ENCODE data around the gene SACS.

The SACS gene

GRCh38 chr13:23437916-23438315, 4.4 kb upstream of the SACS start:
- peaks cover 19% of the 10 kb centered on the region for H3K4me1 ChIP-seq (ENCODE audit: control insufficient read depth, insufficient read depth, low read length)
- H3K36me3 ChIP-seq (ENCODE audit: control insufficient read depth, insufficient read depth, low read length), result no peaks in the 10 kb centered on the region
- no peaks in the 10 kb centered on the region for H3K9me3 ChIP-seq (ENCODE audit: control insufficient read depth, insufficient read depth, low read depth, low read length)
- no peak overlapping the region for H3K27ac ChIP-seq (ENCODE audit: low read depth, low read length)
- no peaks in the 10 kb centered on the region for H3K27me3 ChIP-seq (ENCODE audit: control insufficient read depth, insufficient read depth, low read length)
- H3K9ac ChIP-seq (ENCODE audit: low read length), result no peak overlapping the region
- no peak overlapping the region for H3K4me3 ChIP-seq (ENCODE audit: low read depth, low read length)

- no peak overlapping the region for H3K27ac ChIP-seq (ENCODE audit: low read depth, low read length)
- no peak overlapping the region for H3K9ac ChIP-seq (ENCODE audit: low read length)
- H3K27me3 ChIP-seq (ENCODE audit: control insufficient read depth, insufficient read depth, low read length), result peaks cover 6% of the 10 kb centered on the region; the same call in 1 of the 2 replicates
- no peak overlapping the region for H3K4me3 ChIP-seq (ENCODE audit: low read depth, low read length)
- peaks cover 30% of the 10 kb centered on the region for H3K4me1 ChIP-seq (ENCODE audit: control insufficient read depth, insufficient read depth, low read length)
- no peaks in the 10 kb centered on the region for H3K9me3 ChIP-seq (ENCODE audit: control insufficient read depth, insufficient read depth, low read depth, low read length)
- no peaks in the 10 kb centered on the region for H3K36me3 ChIP-seq (ENCODE audit: control insufficient read depth, insufficient read depth, low read length)
Measured at GRCh38 chr13:23436680-23437079, 3.2 kb upstream of the SACS start.

GRCh38 chr13:23434491-23434890, 989 bp upstream of the SACS start:
- peaks cover 6% of the 10 kb centered on the region; the same call in 1 of the 2 replicates for H3K27me3 ChIP-seq (ENCODE audit: control insufficient read depth, insufficient read depth, low read length)
- no peak overlapping the region for H3K27ac ChIP-seq (ENCODE audit: low read depth, low read length)
- peaks cover 23% of the 10 kb centered on the region for H3K4me1 ChIP-seq (ENCODE audit: control insufficient read depth, insufficient read depth, low read length)
- H3K9ac ChIP-seq (ENCODE audit: low read length), result no peak overlapping the region
- no peak overlapping the region for H3K4me3 ChIP-seq (ENCODE audit: low read depth, low read length)
- H3K9me3 ChIP-seq (ENCODE audit: control insufficient read depth, insufficient read depth, low read depth, low read length), result no peaks in the 10 kb centered on the region
- H3K36me3 ChIP-seq (ENCODE audit: control insufficient read depth, insufficient read depth, low read length), result no peaks in the 10 kb centered on the region

- H3K36me3 ChIP-seq (ENCODE audit: control insufficient read depth, insufficient read depth, low read length), result no peaks in the 10 kb centered on the region
Measured at GRCh38 chr13:23432626-23433025, 876 bp downstream of the SACS start.

GRCh38 chr13:23430664-23431063, 2.8 kb downstream of the SACS start:
- Histone ChIP-seq H3K4me1 (ENCODE audit: control insufficient read depth, insufficient read depth, low read length) (peaks cover 29% of the 10 kb centered on the region), H3K27ac (ENCODE audit: low read depth, low read length) (no peak overlapping the region), H3K9me3 (ENCODE audit: control insufficient read depth, insufficient read depth, low read depth, low read length) (no peaks in the 10 kb centered on the region), H3K4me3 (ENCODE audit: low read depth, low read length) (no peak overlapping the region), H3K27me3 (ENCODE audit: control insufficient read depth, insufficient read depth, low read length) (peaks cover 6% of the 10 kb centered on the region; the same call in 1 of the 2 replicates), H3K36me3 (ENCODE audit: control insufficient read depth, insufficient read depth, low read length) (no peaks in the 10 kb centered on the region), H3K9ac (ENCODE audit: low read length) (no peak overlapping the region)

More at GRCh38 chr13:23432626-23433025, 876 bp downstream of the SACS start:
- Histone ChIP-seq H3K4me3 (ENCODE audit: low read depth, low read length) (peak overlapping the region; percentile 93), H3K4me1 (ENCODE audit: control insufficient read depth, insufficient read depth, low read length) (peaks cover 24% of the 10 kb centered on the region), H3K27ac (ENCODE audit: low read depth, low read length) (no peak overlapping the region), H3K9me3 (ENCODE audit: control insufficient read depth, insufficient read depth, low read depth, low read length) (no peaks in the 10 kb centered on the region), H3K27me3 (ENCODE audit: control insufficient read depth, insufficient read depth, low read length) (peaks cover 6% of the 10 kb centered on the region; the same call in 1 of the 2 replicates), H3K9ac (ENCODE audit: low read length) (no peak overlapping the region)

GRCh38 chr13:23427881-23428528, 5.5 kb downstream of the SACS start:
- H3K9me3 ChIP-seq (ENCODE audit: control insufficient read depth, insufficient read depth, low read depth, low read length), result no peaks in the 10 kb centered on the region
- peaks cover 7% of the 10 kb centered on the region; the same call in 1 of the 2 replicates for H3K36me3 ChIP-seq (ENCODE audit: control insufficient read depth, insufficient read depth, low read length)
- peaks cover 20% of the 10 kb centered on the region for H3K4me1 ChIP-seq (ENCODE audit: control insufficient read depth, insufficient read depth, low read length)
- no peak overlapping the region for H3K9ac ChIP-seq (ENCODE audit: low read length)
- no peak overlapping the region for H3K27ac ChIP-seq (ENCODE audit: low read depth, low read length)
- peaks cover 6% of the 10 kb centered on the region; the same call in 1 of the 2 replicates for H3K27me3 ChIP-seq (ENCODE audit: control insufficient read depth, insufficient read depth, low read length)
- no peak overlapping the region for H3K4me3 ChIP-seq (ENCODE audit: low read depth, low read length)

- peaks cover 7% of the 10 kb centered on the region; the same call in 1 of the 2 replicates for H3K36me3 ChIP-seq (ENCODE audit: control insufficient read depth, insufficient read depth, low read length)
- H3K9ac ChIP-seq (ENCODE audit: low read length), result no peak overlapping the region
- H3K4me3 ChIP-seq (ENCODE audit: low read depth, low read length), result no peak overlapping the region
- H3K4me1 ChIP-seq (ENCODE audit: control insufficient read depth, insufficient read depth, low read length), result peaks cover 16% of the 10 kb centered on the region
- no peak overlapping the region for H3K27ac ChIP-seq (ENCODE audit: low read depth, low read length)
- peaks cover 6% of the 10 kb centered on the region; the same call in 1 of the 2 replicates for H3K27me3 ChIP-seq (ENCODE audit: control insufficient read depth, insufficient read depth, low read length)
- no peaks in the 10 kb centered on the region for H3K9me3 ChIP-seq (ENCODE audit: control insufficient read depth, insufficient read depth, low read depth, low read length)
Measured at GRCh38 chr13:23427342-23427843, 6.1 kb downstream of the SACS start.

- Histone ChIP-seq H3K4me3 (ENCODE audit: low read depth, low read length) (no peak overlapping the region), H3K9ac (ENCODE audit: low read length) (no peak overlapping the region), H3K4me1 (ENCODE audit: control insufficient read depth, insufficient read depth, low read length) (no peaks in the 10 kb centered on the region), H3K36me3 (ENCODE audit: control insufficient read depth, insufficient read depth, low read length) (peaks cover 10% of the 10 kb centered on the region; the same call in 1 of the 2 replicates), H3K9me3 (ENCODE audit: control insufficient read depth, insufficient read depth, low read depth, low read length) (no peaks in the 10 kb centered on the region), H3K27ac (ENCODE audit: low read depth, low read length) (no peak overlapping the region), H3K27me3 (ENCODE audit: control insufficient read depth, insufficient read depth, low read length) (no peaks in the 10 kb centered on the region)
Measured at GRCh38 chr13:23421596-23421995, 11.9 kb downstream of the SACS start.

- H3K27ac ChIP-seq (ENCODE audit: low read depth, low read length), result no peak overlapping the region
- H3K36me3 ChIP-seq (ENCODE audit: control insufficient read depth, insufficient read depth, low read length), result 0 out of 2 replicates have a peak, but pooled peaks cover 3% of the 10 kb centered on the region
- H3K9me3 ChIP-seq (ENCODE audit: control insufficient read depth, insufficient read depth, low read depth, low read length), result no peaks in the 10 kb centered on the region
- H3K9ac ChIP-seq (ENCODE audit: low read length), result no peak overlapping the region
- no peaks in the 10 kb centered on the region for H3K4me1 ChIP-seq (ENCODE audit: control insufficient read depth, insufficient read depth, low read length)
- no peak overlapping the region for H3K4me3 ChIP-seq (ENCODE audit: low read depth, low read length)
- H3K27me3 ChIP-seq (ENCODE audit: control insufficient read depth, insufficient read depth, low read length), result no peaks in the 10 kb centered on the region
Measured at GRCh38 chr13:23418776-23419683, 14.5 kb downstream of the SACS start.

GRCh38 chr13:23414682-23415081, 18.8 kb downstream of the SACS start:
- Histone ChIP-seq H3K9me3 (ENCODE audit: control insufficient read depth, insufficient read depth, low read depth, low read length) (no peaks in the 10 kb centered on the region), H3K4me1 (ENCODE audit: control insufficient read depth, insufficient read depth, low read length) (0 out of 2 replicates have a peak, but pooled peaks cover 4% of the 10 kb centered on the region), H3K9ac (ENCODE audit: low read length) (no peak overlapping the region)

GRCh38 chr13:23411706-23412105, 21.8 kb downstream of the SACS start:
- no peak overlapping the region for H3K9ac ChIP-seq (ENCODE audit: low read length)
- no peaks in the 10 kb centered on the region for H3K27me3 ChIP-seq (ENCODE audit: control insufficient read depth, insufficient read depth, low read length)
- H3K9me3 ChIP-seq (ENCODE audit: control insufficient read depth, insufficient read depth, low read depth, low read length), result no peaks in the 10 kb centered on the region
- no peak overlapping the region for H3K4me3 ChIP-seq (ENCODE audit: low read depth, low read length)
- H3K36me3 ChIP-seq (ENCODE audit: control insufficient read depth, insufficient read depth, low read length), result no peaks in the 10 kb centered on the region
- H3K4me1 ChIP-seq (ENCODE audit: control insufficient read depth, insufficient read depth, low read length), result 0 out of 2 replicates have a peak, but pooled peaks cover 4% of the 10 kb centered on the region
- no peak overlapping the region for H3K27ac ChIP-seq (ENCODE audit: low read depth, low read length)

More at GRCh38 chr13:23414682-23415081, 18.8 kb downstream of the SACS start:
- Histone ChIP-seq H3K27me3 (ENCODE audit: control insufficient read depth, insufficient read depth, low read length) (no peaks in the 10 kb centered on the region), H3K27ac (ENCODE audit: low read depth, low read length) (no peak overlapping the region), H3K4me3 (ENCODE audit: low read depth, low read length) (no peak overlapping the region), H3K36me3 (ENCODE audit: control insufficient read depth, insufficient read depth, low read length) (no peaks in the 10 kb centered on the region)

Measured in HUES6 (cell line).